Mucosa of stomach (tissue), 1 donor: Measurements from ENCODE around the gene THSD7B.
"Not testable (repeated sequence)": the region's sequence is repeated elsewhere in the genome, so short reads cannot be mapped to it uniquely, and the experiment has no call there.

ENCODE experiments used
- H3K27me3 ChIP-seq: one replicate; pipeline ENCODE4 v1.7.0; 2013; ENCODE audit warnings: mild to moderate bottlenecking, low read length; ENCODE audit not compliant: control insufficient read depth, insufficient read depth
- H3K36me3 ChIP-seq: one replicate; pipeline ENCODE4 v1.7.0; 2013; ENCODE audit warnings: low read length; ENCODE audit not compliant: control insufficient read depth, insufficient read depth
- H3K4me1 ChIP-seq: one replicate; pipeline ENCODE4 v1.7.0; 2013; ENCODE audit warnings: mild to moderate bottlenecking, low read length; ENCODE audit not compliant: control insufficient read depth, insufficient read depth
- H3K4me3 ChIP-seq: one replicate; pipeline ENCODE4 v1.7.0; 2013; ENCODE audit warnings: low read length
- H3K9ac ChIP-seq: one replicate; pipeline ENCODE4 v1.7.0; 2013; ENCODE audit warnings: mild to moderate bottlenecking, low read length, moderate library complexity
- H3K9me3 ChIP-seq: one replicate; pipeline ENCODE4 v1.7.0; 2013; ENCODE audit warnings: mild to moderate bottlenecking, low read length, moderate library complexity; ENCODE audit not compliant: control insufficient read depth
- donor health status: Pancreatic carcinoma.

The THSD7B gene

GRCh38 chr2:137076111-137076765 lies 310.9 kb downstream of the THSD7B start:
- H3K4me3 ChIP-seq, H3K4me1 ChIP-seq, H3K9ac ChIP-seq, H3K27me3 ChIP-seq, H3K36me3 ChIP-seq, H3K9me3 ChIP-seq: not testable (repeated sequence)

- H3K9me3 ChIP-seq = no peaks in the 10 kb centered on the region
- H3K27me3 ChIP-seq = no peaks in the 10 kb centered on the region
- H3K36me3 ChIP-seq = no peaks in the 10 kb centered on the region
- no peak overlapping the region for H3K9ac ChIP-seq
- no peak overlapping the region for H3K4me3 ChIP-seq
- H3K4me1 ChIP-seq = no peaks in the 10 kb centered on the region
These were observed 326.4 kb downstream of the THSD7B start for GRCh38 chr2:137091704-137092103.

GRCh38 chr2:137093116-137093515 lies 327.8 kb downstream of the THSD7B start:
- Histone ChIP-seq H3K9me3 (no peaks in the 10 kb centered on the region), H3K27me3 (no peaks in the 10 kb centered on the region), H3K4me3 (no peak overlapping the region), H3K4me1 (no peaks in the 10 kb centered on the region), H3K9ac (no peak overlapping the region), H3K36me3 (no peaks in the 10 kb centered on the region)

- Histone ChIP-seq H3K36me3 (no peaks in the 10 kb centered on the region), H3K4me1 (no peaks in the 10 kb centered on the region), H3K4me3 (no peak overlapping the region), H3K9me3 (no peaks in the 10 kb centered on the region), H3K27me3 (no peaks in the 10 kb centered on the region), H3K9ac (no peak overlapping the region)
These were observed 330.8 kb downstream of the THSD7B start for GRCh38 chr2:137096187-137096586.

DNA sequence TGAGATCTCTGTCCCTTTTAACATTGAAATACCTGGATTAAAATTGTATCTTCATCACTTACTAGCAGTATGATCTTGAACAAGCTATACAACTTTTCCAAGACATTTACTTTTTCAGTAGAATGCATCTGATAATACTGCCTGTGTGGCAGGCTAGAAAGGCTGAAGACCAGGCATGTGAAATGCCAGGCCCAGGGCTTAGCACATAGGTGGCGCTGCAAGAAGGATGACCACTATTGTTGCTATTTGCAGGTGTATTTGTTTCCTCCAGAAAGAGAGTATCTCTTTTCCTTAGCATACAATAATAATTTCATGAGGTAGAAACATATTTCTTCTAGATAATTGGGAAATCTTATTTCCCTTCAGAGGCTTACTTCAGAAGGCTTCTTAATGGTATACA lies 331.3 kb downstream of the THSD7B start:
- H3K36me3 ChIP-seq = no peaks in the 10 kb centered on the region
- no peaks in the 10 kb centered on the region for H3K4me1 ChIP-seq
- H3K4me3 ChIP-seq = no peak overlapping the region
- no peaks in the 10 kb centered on the region for H3K9me3 ChIP-seq
- no peaks in the 10 kb centered on the region for H3K27me3 ChIP-seq
- no peak overlapping the region for H3K9ac ChIP-seq

- H3K4me3 ChIP-seq, H3K27me3 ChIP-seq, H3K36me3 ChIP-seq, H3K9ac ChIP-seq, H3K9me3 ChIP-seq, H3K4me1 ChIP-seq: not testable (repeated sequence)
These were observed 336.5 kb downstream of the THSD7B start for GRCh38 chr2:137101814-137102213.

DNA sequence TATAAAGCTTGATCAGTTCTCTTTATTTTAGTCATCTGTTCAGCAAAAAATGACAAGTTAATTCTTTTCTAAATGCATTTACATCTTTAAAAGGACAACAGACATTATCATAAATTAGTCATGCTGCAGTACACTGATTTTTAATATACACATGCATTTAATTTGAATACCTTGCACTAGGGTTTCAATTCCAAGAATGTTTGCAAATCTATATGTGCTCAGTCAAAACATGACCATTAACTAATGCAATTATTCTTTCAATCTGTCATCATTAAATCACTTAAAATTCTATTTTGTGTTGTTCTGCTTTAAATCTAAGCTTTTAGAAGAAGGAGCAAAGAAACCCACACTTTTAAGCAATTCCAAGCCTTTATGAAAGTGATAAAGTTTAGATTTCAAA lies 342.6 kb downstream of the THSD7B start:
- Histone ChIP-seq H3K4me3 (no peak overlapping the region), H3K4me1 (no peaks in the 10 kb centered on the region), H3K36me3 (no peaks in the 10 kb centered on the region), H3K27me3 (no peaks in the 10 kb centered on the region), H3K9me3 (no peaks in the 10 kb centered on the region), H3K9ac (no peak overlapping the region)

GRCh38 chr2:137111896-137112295 lies 346.6 kb downstream of the THSD7B start:
- no peaks in the 10 kb centered on the region for H3K9me3 ChIP-seq
- H3K4me3 ChIP-seq = no peak overlapping the region
- no peaks in the 10 kb centered on the region for H3K36me3 ChIP-seq
- no peaks in the 10 kb centered on the region for H3K27me3 ChIP-seq
- H3K9ac ChIP-seq = no peak overlapping the region
- H3K4me1 ChIP-seq = no peaks in the 10 kb centered on the region

DNA sequence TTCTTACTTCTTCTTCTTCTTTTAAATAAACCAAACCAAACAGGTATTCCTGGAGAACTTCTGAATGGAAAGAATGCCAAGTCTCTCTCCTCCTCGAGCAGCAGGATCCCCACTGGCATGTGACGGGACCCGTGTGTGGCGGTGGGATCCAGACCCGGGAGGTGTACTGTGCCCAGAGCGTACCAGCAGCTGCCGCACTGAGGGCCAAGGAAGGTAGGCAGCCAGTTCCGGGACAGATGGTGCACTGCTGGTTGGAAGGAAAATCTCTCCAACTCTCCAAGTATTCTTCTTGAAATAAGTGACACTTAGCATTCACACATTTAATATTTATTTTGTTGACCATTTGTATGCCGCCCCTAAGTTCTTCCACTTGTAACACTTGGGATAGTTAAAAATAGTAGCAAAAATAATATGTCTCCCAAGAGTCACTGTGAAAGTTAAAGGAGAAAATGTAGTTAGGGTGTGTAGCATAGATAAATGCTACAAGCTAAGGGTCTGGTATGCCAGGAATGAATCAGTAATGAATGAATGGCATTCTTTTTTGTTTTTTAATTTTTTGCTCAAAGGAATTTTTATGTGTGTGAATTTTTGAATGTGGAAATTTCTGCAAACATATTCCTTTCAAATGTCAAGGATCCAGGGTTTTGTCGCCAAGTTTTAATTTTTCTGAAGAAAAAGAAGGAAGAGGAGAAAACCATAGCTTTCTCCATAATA lies 349.9 kb downstream of the THSD7B start:
- Histone ChIP-seq H3K9me3 (no peaks in the 10 kb centered on the region), H3K36me3 (no peaks in the 10 kb centered on the region), H3K27me3 (no peaks in the 10 kb centered on the region), H3K9ac (no peak overlapping the region), H3K4me3 (no peak overlapping the region), H3K4me1 (no peaks in the 10 kb centered on the region)

DNA sequence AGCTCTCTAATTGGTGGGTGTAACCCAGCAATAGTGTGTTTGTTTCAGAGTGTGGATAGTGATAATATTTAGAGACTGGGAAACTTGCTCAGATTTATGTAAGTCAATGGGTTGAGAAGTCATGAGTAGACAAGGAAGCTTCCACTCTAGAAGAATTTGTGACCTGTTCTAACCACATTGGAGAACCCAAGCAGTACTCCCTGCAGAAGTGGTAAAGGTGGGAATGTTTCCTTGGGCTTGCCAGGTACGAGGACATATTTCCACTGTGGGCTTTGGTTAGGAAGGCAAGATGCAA lies 350.4 kb downstream of the THSD7B start:
- H3K4me1 ChIP-seq = no peaks in the 10 kb centered on the region
- no peaks in the 10 kb centered on the region for H3K27me3 ChIP-seq
- no peak overlapping the region for H3K4me3 ChIP-seq
- H3K9me3 ChIP-seq = no peaks in the 10 kb centered on the region
- no peaks in the 10 kb centered on the region for H3K36me3 ChIP-seq
- H3K9ac ChIP-seq = no peak overlapping the region

DNA sequence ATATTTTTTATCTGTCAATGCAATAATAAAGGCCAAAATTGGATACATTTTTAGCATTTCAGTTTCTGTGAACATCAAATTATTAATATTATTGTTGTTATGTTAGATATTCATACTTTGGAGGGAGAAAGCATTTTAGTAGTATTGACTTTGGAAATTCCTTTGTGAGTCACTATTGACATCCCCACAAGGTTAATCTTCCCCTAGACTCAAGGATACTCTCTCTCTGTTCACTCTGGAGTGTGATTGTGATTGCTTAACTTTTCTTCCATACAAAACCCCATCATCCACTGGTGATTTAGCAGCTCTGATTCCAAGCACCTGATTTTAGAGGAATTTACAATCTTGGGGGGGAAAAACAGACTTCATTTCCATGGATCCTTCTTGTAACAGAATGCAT lies 352.0 kb downstream of the THSD7B start:
- no peaks in the 10 kb centered on the region for H3K36me3 ChIP-seq
- H3K4me3 ChIP-seq = no peak overlapping the region
- H3K9me3 ChIP-seq = no peaks in the 10 kb centered on the region
- no peaks in the 10 kb centered on the region for H3K4me1 ChIP-seq
- no peak overlapping the region for H3K9ac ChIP-seq
- no peaks in the 10 kb centered on the region for H3K27me3 ChIP-seq

GRCh38 chr2:137118140-137118539 lies 352.8 kb downstream of the THSD7B start:
- Histone ChIP-seq H3K36me3 (no peaks in the 10 kb centered on the region), H3K4me3 (no peak overlapping the region), H3K9me3 (no peaks in the 10 kb centered on the region), H3K9ac (no peak overlapping the region), H3K27me3 (no peaks in the 10 kb centered on the region), H3K4me1 (no peaks in the 10 kb centered on the region)

GRCh38 chr2:137123226-137123625 lies 357.9 kb downstream of the THSD7B start:
- H3K4me3 ChIP-seq = no peak overlapping the region
- no peaks in the 10 kb centered on the region for H3K9me3 ChIP-seq
- no peaks in the 10 kb centered on the region for H3K36me3 ChIP-seq
- H3K9ac ChIP-seq = no peak overlapping the region
- H3K27me3 ChIP-seq = no peaks in the 10 kb centered on the region
- H3K4me1 ChIP-seq = no peaks in the 10 kb centered on the region
